WTC11 (cell line): ENCODE data around the gene PAIP2. TPM values are rescaled to one million over a fixed set of nuclear protein-coding genes. Genes with fewer than 3 reads are reported as not detected.
A peak's percentile ranks its signal among the peaks of the same experiment; 100 is the strongest.

ENCODE experiments used
- ATAC-seq: fragments of 200-7000 bp; cut with Tn5 transposase; 2 replicates; pipeline ENCODE4 v1.10.0; 2021; ENCODE audit warnings: mild to moderate bottlenecking, moderate library complexity
- CTCF ChIA-PET: fragments of 300-600 bp; sonication (Branson Sonifier 250); formaldehyde crosslinking; loops from one replicate; lab custom pipeline; 2021; ENCODE audit warnings: antibody characterized with exemption; lab: Charles Lee
- POLR2A ChIA-PET: fragments of 350-600 bp; sonication (Branson Sonifier 250); formaldehyde crosslinking; loops from one replicate; lab custom pipeline; 2021; ENCODE audit warnings: antibody characterized with exemption; lab: Charles Lee
- DNase-seq: peaks from one replicate; pipeline ENCODE4 v3.0.0; 2021; ENCODE audit warnings: low spot score
- H3K27ac Mint-ChIP-seq: 2 replicates; pipeline ENCODE4 v1.8.0; 2021; ENCODE audit warnings: mixed read lengths
- H3K27me3 Mint-ChIP-seq: 2 replicates; pipeline ENCODE4 v1.8.0; 2021; ENCODE audit warnings: low read depth, mild to moderate bottlenecking, moderate library complexity, mixed read lengths
- H3K36me3 Mint-ChIP-seq: 2 replicates; pipeline ENCODE4 v1.8.0; 2021; ENCODE audit warnings: mixed read lengths
- H3K4me1 Mint-ChIP-seq: 2 replicates; pipeline ENCODE4 v1.8.0; 2022; ENCODE audit warnings: mixed read lengths
- H3K4me3 Mint-ChIP-seq: 2 replicates; pipeline ENCODE4 v1.8.0; 2021; ENCODE audit warnings: mild to moderate bottlenecking, moderate library complexity, mixed read lengths
- H3K9me3 Mint-ChIP-seq: 2 replicates; pipeline ENCODE4 v1.8.0; 2021; ENCODE audit warnings: mixed read lengths
- CREB1 ChIP-seq: sonication (generic); formaldehyde crosslinking; IDR thresholded peaks from 2 replicates; pipeline ENCODE4 v1.8.0; 2023; ENCODE audit warnings: mild to moderate bottlenecking, missing genetic modification reagents
- E2F5 ChIP-seq: sonication (generic); formaldehyde crosslinking; IDR thresholded peaks from 2 replicates; pipeline ENCODE4 v1.8.1; 2022; ENCODE audit warnings: mild to moderate bottlenecking, moderate library complexity, missing genetic modification reagents
- ELF4 ChIP-seq: sonication (generic); formaldehyde crosslinking; IDR thresholded peaks from 2 replicates; pipeline ENCODE4 v1.8.1; 2022; ENCODE audit warnings: low read depth, mild to moderate bottlenecking, moderate library complexity, missing genetic modification reagents
- ESRRA ChIP-seq: sonication (generic); formaldehyde crosslinking; IDR thresholded peaks from 2 replicates; pipeline ENCODE4 v1.8.1; 2022; ENCODE audit warnings: mild to moderate bottlenecking, missing genetic modification reagents, borderline replicate concordance
- ETV6 ChIP-seq: sonication (generic); formaldehyde crosslinking; IDR thresholded peaks from 2 replicates; pipeline ENCODE4 v1.8.1; 2022; ENCODE audit warnings: mild to moderate bottlenecking, missing genetic modification reagents
- GTF2I ChIP-seq: fragments of 250-450 bp; sonication (Bioruptor Pico); conservative IDR thresholded peaks from 2 replicates; pipeline ENCODE4 v1.4.0; 2021; ENCODE audit warnings: mild to moderate bottlenecking
- HMGA2 ChIP-seq: fragments of 250-450 bp; sonication (Bioruptor Pico); IDR thresholded peaks from 2 replicates; pipeline ENCODE4 v1.4.0; 2021; ENCODE audit warnings: mild to moderate bottlenecking, moderate library complexity
- IRF2 ChIP-seq: sonication (generic); formaldehyde crosslinking; IDR thresholded peaks from 2 replicates; pipeline ENCODE4 v1.8.0; 2022; ENCODE audit warnings: low read depth, missing genetic modification reagents, borderline replicate concordance
- MLX ChIP-seq: sonication (generic); formaldehyde crosslinking; IDR thresholded peaks from 2 replicates; pipeline ENCODE4 v1.8.1; 2023; ENCODE audit warnings: mild to moderate bottlenecking, missing genetic modification reagents, moderate library complexity
- MXD4 ChIP-seq: fragments of 250-450 bp; sonication (Bioruptor Pico); IDR thresholded peaks from 2 replicates; pipeline ENCODE4 v1.8.0; 2021; ENCODE audit warnings: mild to moderate bottlenecking, moderate library complexity, borderline replicate concordance
- OVOL2 ChIP-seq: fragments of 250-450 bp; sonication (Bioruptor Pico); IDR thresholded peaks from 2 replicates; pipeline ENCODE4 v1.9.0; 2021; ENCODE audit warnings: mild to moderate bottlenecking, borderline replicate concordance
- TEAD1 ChIP-seq: sonication (generic); formaldehyde crosslinking; IDR thresholded peaks from 2 replicates; pipeline ENCODE4 v1.8.0; 2022; ENCODE audit warnings: mild to moderate bottlenecking, missing genetic modification reagents
- ZNF121 ChIP-seq: sonication (generic); formaldehyde crosslinking; IDR thresholded peaks from 2 replicates; pipeline ENCODE4 v1.8.0; 2023; ENCODE audit warnings: missing genetic modification reagents
- ZNF138 ChIP-seq: sonication (generic); formaldehyde crosslinking; conservative IDR thresholded peaks from 2 replicates; pipeline ENCODE4 v1.8.1; 2022; ENCODE audit warnings: mild to moderate bottlenecking, moderate library complexity, missing genetic modification reagents
- ZNF232 ChIP-seq: sonication (generic); formaldehyde crosslinking; IDR thresholded peaks from 2 replicates; pipeline ENCODE4 v1.8.0; 2022; ENCODE audit warnings: mild to moderate bottlenecking, missing genetic modification reagents
- total RNA-seq: library from RNA; stranded (reverse); gene quantifications from 3 replicates; pipeline ENCODE4 v1.2.3, GENCODE V29; 2021
- TF ChIP-seq, protein P1 (sequence below): sonication (generic); formaldehyde crosslinking; conservative IDR thresholded peaks from 2 replicates; pipeline ENCODE4 v1.8.1; 2022; ENCODE audit warnings: mild to moderate bottlenecking, missing genetic modification reagents
- TF ChIP-seq, protein P2 (sequence below): fragments of 250-450 bp; sonication (Bioruptor Pico); IDR thresholded peaks from 2 replicates; pipeline ENCODE4 v2.1.2; 2022; ENCODE audit warnings: mild to moderate bottlenecking, moderate library complexity
- TF ChIP-seq, protein P3 (sequence below): sonication (generic); formaldehyde crosslinking; IDR thresholded peaks from 2 replicates; pipeline ENCODE4 v1.8.1; 2023; ENCODE audit warnings: mild to moderate bottlenecking, missing genetic modification reagents, moderate library complexity
- TF ChIP-seq, protein P4 (sequence below): sonication (generic); formaldehyde crosslinking; IDR thresholded peaks from 2 replicates; pipeline ENCODE4 v1.8.0; 2023; ENCODE audit warnings: missing genetic modification reagents
- TF ChIP-seq, protein P5 (sequence below): sonication (generic); formaldehyde crosslinking; IDR thresholded peaks from 2 replicates; pipeline ENCODE4 v1.8.1; 2022; ENCODE audit warnings: low read depth, missing genetic modification reagents, borderline replicate concordance
- TF ChIP-seq, protein P6 (sequence below): sonication (generic); formaldehyde crosslinking; IDR thresholded peaks from 2 replicates; pipeline ENCODE4 v1.8.0; 2022; ENCODE audit warnings: missing genetic modification reagents

PAIP2 gene
- total RNA-seq, 1 experiment from 2014 or later = 126 TPM

GRCh38 chr5:139378941-139379361, 37.3 kb downstream of the PAIP2 start:
- POLR2A ChIA-PET = interaction anchor here (0.6 kb wide), 1 partner anchor 27 kb away, joined by 3 read pairs; no protein-coding TSS in a partner anchor

GRCh38 chr5:139379626-139380449, 38.2 kb downstream of the PAIP2 start:
- no peak for ATAC-seq
- peaks cover 3% of the 10 kb centered on the region for H3K36me3 Mint-ChIP-seq
- CTCF ChIA-PET = interaction anchor here (1.3 kb wide), 1 partner anchor 13 kb away, joined by 4 read pairs; no protein-coding TSS in a partner anchor

More at GRCh38 chr5:139378941-139379361, 37.3 kb downstream of the PAIP2 start:
- Mint-ChIP-seq H3K4me1 (peaks cover 15% of the 10 kb centered on the region), H3K27me3 (no peaks in the 10 kb centered on the region), H3K36me3 (peaks cover 4% of the 10 kb centered on the region), H3K9me3 (no peaks in the 10 kb centered on the region), H3K4me3 (no peak overlapping the region), H3K27ac (peak overlapping the region; percentile 76)
- no peak for DNase-seq
- TF ChIP-seq ZNF121 (CRISPR knock-in tag) (no peak), MXD4 (CRISPR knock-in tag) (no peak), CREB1 (CRISPR knock-in tag) (no peak), ELF4 (CRISPR knock-in tag) (no peak), MLX (no peak), ESRRA (CRISPR knock-in tag) (no peak), ZNF232 (CRISPR knock-in tag) (no peak), ZNF138 (no peak), HMGA2 (no peak), ETV6 (CRISPR knock-in tag) (no peak), TEAD1 (CRISPR knock-in tag) (no peak), IRF2 (CRISPR knock-in tag) (no peak), OVOL2 (CRISPR knock-in tag) (no peak), E2F5 (CRISPR knock-in tag) (no peak), GTF2I (no peak)
- TF ChIP-seq, protein P1, sequence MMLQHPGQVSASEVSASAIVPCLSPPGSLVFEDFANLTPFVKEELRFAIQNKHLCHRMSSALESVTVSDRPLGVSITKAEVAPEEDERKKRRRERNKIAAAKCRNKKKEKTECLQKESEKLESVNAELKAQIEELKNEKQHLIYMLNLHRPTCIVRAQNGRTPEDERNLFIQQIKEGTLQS = no peak
- TF ChIP-seq, protein P2, sequence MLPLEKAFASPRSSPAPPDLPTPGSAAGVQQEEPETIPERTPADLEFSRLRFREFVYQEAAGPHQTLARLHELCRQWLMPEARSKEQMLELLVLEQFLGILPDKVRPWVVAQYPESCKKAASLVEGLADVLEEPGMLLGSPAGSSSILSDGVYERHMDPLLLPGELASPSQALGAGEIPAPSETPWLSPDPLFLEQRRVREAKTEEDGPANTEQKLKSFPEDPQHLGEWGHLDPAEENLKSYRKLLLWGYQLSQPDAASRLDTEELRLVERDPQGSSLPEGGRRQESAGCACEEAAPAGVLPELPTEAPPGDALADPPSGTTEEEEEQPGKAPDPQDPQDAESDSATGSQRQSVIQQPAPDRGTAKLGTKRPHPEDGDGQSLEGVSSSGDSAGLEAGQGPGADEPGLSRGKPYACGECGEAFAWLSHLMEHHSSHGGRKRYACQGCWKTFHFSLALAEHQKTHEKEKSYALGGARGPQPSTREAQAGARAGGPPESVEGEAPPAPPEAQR (CRISPR knock-in tag) = no peak
- TF ChIP-seq, protein P3, sequence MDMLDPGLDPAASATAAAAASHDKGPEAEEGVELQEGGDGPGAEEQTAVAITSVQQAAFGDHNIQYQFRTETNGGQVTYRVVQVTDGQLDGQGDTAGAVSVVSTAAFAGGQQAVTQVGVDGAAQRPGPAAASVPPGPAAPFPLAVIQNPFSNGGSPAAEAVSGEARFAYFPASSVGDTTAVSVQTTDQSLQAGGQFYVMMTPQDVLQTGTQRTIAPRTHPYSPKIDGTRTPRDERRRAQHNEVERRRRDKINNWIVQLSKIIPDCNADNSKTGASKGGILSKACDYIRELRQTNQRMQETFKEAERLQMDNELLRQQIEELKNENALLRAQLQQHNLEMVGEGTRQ (CRISPR knock-in tag) = no peak
- TF ChIP-seq, protein P4, sequence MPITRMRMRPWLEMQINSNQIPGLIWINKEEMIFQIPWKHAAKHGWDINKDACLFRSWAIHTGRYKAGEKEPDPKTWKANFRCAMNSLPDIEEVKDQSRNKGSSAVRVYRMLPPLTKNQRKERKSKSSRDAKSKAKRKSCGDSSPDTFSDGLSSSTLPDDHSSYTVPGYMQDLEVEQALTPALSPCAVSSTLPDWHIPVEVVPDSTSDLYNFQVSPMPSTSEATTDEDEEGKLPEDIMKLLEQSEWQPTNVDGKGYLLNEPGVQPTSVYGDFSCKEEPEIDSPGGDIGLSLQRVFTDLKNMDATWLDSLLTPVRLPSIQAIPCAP = no peak
- TF ChIP-seq, protein P5, sequence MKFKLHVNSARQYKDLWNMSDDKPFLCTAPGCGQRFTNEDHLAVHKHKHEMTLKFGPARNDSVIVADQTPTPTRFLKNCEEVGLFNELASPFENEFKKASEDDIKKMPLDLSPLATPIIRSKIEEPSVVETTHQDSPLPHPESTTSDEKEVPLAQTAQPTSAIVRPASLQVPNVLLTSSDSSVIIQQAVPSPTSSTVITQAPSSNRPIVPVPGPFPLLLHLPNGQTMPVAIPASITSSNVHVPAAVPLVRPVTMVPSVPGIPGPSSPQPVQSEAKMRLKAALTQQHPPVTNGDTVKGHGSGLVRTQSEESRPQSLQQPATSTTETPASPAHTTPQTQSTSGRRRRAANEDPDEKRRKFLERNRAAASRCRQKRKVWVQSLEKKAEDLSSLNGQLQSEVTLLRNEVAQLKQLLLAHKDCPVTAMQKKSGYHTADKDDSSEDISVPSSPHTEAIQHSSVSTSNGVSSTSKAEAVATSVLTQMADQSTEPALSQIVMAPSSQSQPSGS (CRISPR knock-in tag) = no peak
- ATAC-seq = no peak
- CTCF ChIA-PET = interaction anchor here (1.5 kb wide), 1 partner anchor 23 kb away, joined by 4 read pairs; no protein-coding TSS in a partner anchor

More at GRCh38 chr5:139379626-139380449, 38.2 kb downstream of the PAIP2 start:
- no peak for DNase-seq
- Mint-ChIP-seq H3K27me3 (no peaks in the 10 kb centered on the region), H3K27ac (no peak overlapping the region), H3K4me1 (peaks cover 15% of the 10 kb centered on the region), H3K4me3 (no peak overlapping the region), H3K9me3 (no peaks in the 10 kb centered on the region)
- no peak for TF ChIP-seq E2F5 (CRISPR knock-in tag)
- TF ChIP-seq, protein P6, sequence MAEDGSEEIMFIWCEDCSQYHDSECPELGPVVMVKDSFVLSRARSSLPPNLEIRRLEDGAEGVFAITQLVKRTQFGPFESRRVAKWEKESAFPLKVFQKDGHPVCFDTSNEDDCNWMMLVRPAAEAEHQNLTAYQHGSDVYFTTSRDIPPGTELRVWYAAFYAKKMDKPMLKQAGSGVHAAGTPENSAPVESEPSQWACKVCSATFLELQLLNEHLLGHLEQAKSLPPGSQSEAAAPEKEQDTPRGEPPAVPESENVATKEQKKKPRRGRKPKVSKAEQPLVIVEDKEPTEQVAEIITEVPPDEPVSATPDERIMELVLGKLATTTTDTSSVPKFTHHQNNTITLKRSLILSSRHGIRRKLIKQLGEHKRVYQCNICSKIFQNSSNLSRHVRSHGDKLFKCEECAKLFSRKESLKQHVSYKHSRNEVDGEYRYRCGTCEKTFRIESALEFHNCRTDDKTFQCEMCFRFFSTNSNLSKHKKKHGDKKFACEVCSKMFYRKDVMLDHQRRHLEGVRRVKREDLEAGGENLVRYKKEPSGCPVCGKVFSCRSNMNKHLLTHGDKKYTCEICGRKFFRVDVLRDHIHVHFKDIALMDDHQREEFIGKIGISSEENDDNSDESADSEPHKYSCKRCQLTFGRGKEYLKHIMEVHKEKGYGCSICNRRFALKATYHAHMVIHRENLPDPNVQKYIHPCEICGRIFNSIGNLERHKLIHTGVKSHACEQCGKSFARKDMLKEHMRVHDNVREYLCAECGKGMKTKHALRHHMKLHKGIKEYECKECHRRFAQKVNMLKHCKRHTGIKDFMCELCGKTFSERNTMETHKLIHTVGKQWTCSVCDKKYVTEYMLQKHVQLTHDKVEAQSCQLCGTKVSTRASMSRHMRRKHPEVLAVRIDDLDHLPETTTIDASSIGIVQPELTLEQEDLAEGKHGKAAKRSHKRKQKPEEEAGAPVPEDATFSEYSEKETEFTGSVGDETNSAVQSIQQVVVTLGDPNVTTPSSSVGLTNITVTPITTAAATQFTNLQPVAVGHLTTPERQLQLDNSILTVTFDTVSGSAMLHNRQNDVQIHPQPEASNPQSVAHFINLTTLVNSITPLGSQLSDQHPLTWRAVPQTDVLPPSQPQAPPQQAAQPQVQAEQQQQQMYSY (CRISPR knock-in tag) = no peak
- TF ChIP-seq, protein P4 = no peak
- POLR2A ChIA-PET = no interaction called here
